ENCODE measurements around the gene TRPV2. TPM values are rescaled to one million over a fixed set of nuclear protein-coding genes. Genes with fewer than 3 reads are reported as not detected.
"Not testable (repeated sequence)": the region's sequence is repeated elsewhere in the genome, so short reads cannot be mapped to it uniquely, and the experiment has no call there.

The TRPV2 gene
- polyA plus RNA-seq, 1 donor = 5.9 TPM

- no peak overlapping the region for H3K27ac ChIP-seq (ENCODE audit: low read length)
- H3K4me3 ChIP-seq (ENCODE audit: low read length) = peak overlapping the region; percentile 21
Observed at GRCh38 chr17:16383772-16384287, 31.5 kb upstream of the TRPV2 start.

GRCh38 chr17:16384557-16384956, 30.8 kb upstream of the TRPV2 start:
- peaks cover 24% of the 10 kb centered on the region for H3K4me1 ChIP-seq (ENCODE audit: control insufficient read depth, insufficient read depth, low read length)
- no peak for DNase-seq
- H3K36me3 ChIP-seq (ENCODE audit: control insufficient read depth, insufficient read depth, low read length) = peaks cover 24% of the 10 kb centered on the region
- no peak overlapping the region for H3K4me3 ChIP-seq (ENCODE audit: low read length)
- H3K27me3 ChIP-seq (ENCODE audit: control insufficient read depth, insufficient read depth, low read length) = no peaks in the 10 kb centered on the region
- peaks cover 6% of the 10 kb centered on the region for H3K9me3 ChIP-seq (ENCODE audit: control insufficient read depth, low read depth, low read length)
- 100% methylated on average over 2 of the region's 5 CpGs for WGBS (ENCODE audit: insufficient coverage, low lambda C conversion rate)
- H3K27ac ChIP-seq (ENCODE audit: low read length) = no peak overlapping the region

More at GRCh38 chr17:16383772-16384287, 31.5 kb upstream of the TRPV2 start:
- DNase-seq = no peak
- Histone ChIP-seq H3K4me1 (ENCODE audit: control insufficient read depth, insufficient read depth, low read length) (peaks cover 24% of the 10 kb centered on the region), H3K36me3 (ENCODE audit: control insufficient read depth, insufficient read depth, low read length) (peaks cover 24% of the 10 kb centered on the region), H3K9me3 (ENCODE audit: control insufficient read depth, low read depth, low read length) (peaks cover 6% of the 10 kb centered on the region), H3K27me3 (ENCODE audit: control insufficient read depth, insufficient read depth, low read length) (no peaks in the 10 kb centered on the region)
- WGBS (ENCODE audit: insufficient coverage, low lambda C conversion rate) = no CpG with 5 or more reads among the region's 5 CpGs

GRCh38 chr17:16386126-16386507, 29.3 kb upstream of the TRPV2 start:
- H3K4me3 ChIP-seq (ENCODE audit: low read length) = peak overlapping the region; percentile 50
- WGBS (ENCODE audit: insufficient coverage, low lambda C conversion rate) = 40% methylated on average over 2 of the region's 23 CpGs
- not testable (repeated sequence) for H3K27ac ChIP-seq (ENCODE audit: low read length); H3K9me3 ChIP-seq (ENCODE audit: control insufficient read depth, low read depth, low read length); DNase-seq; H3K27me3 ChIP-seq (ENCODE audit: control insufficient read depth, insufficient read depth, low read length)
- peaks cover 24% of the 10 kb centered on the region for H3K36me3 ChIP-seq (ENCODE audit: control insufficient read depth, insufficient read depth, low read length)
- H3K4me1 ChIP-seq (ENCODE audit: control insufficient read depth, insufficient read depth, low read length) = peaks cover 24% of the 10 kb centered on the region

- no peak for DNase-seq
- no CpG with 5 or more reads among the region's 13 CpGs for WGBS (ENCODE audit: insufficient coverage, low lambda C conversion rate)
- no peaks in the 10 kb centered on the region for H3K27me3 ChIP-seq (ENCODE audit: control insufficient read depth, insufficient read depth, low read length)
Observed at GRCh38 chr17:16391451-16391850, 23.9 kb upstream of the TRPV2 start.

GRCh38 chr17:16392491-16392890, 22.9 kb upstream of the TRPV2 start:
- H3K27me3 ChIP-seq (ENCODE audit: control insufficient read depth, insufficient read depth, low read length) = not testable (repeated sequence)

More at GRCh38 chr17:16391451-16391850, 23.9 kb upstream of the TRPV2 start:
- H3K4me3 ChIP-seq (ENCODE audit: low read length) = no peak overlapping the region
- no peak overlapping the region for H3K27ac ChIP-seq (ENCODE audit: low read length)
- peaks cover 3% of the 10 kb centered on the region for H3K4me1 ChIP-seq (ENCODE audit: control insufficient read depth, insufficient read depth, low read length)
- H3K36me3 ChIP-seq (ENCODE audit: control insufficient read depth, insufficient read depth, low read length) = no peaks in the 10 kb centered on the region
- H3K9me3 ChIP-seq (ENCODE audit: control insufficient read depth, low read depth, low read length) = no peaks in the 10 kb centered on the region

GRCh38 chr17:16395887-16396286, 19.5 kb upstream of the TRPV2 start:
- WGBS (ENCODE audit: insufficient coverage, low lambda C conversion rate) = no CpG with 5 or more reads among the region's 4 CpGs
- not testable (repeated sequence) for H3K4me3 ChIP-seq (ENCODE audit: low read length); H3K36me3 ChIP-seq (ENCODE audit: control insufficient read depth, insufficient read depth, low read length); H3K27me3 ChIP-seq (ENCODE audit: control insufficient read depth, insufficient read depth, low read length); H3K4me1 ChIP-seq (ENCODE audit: control insufficient read depth, insufficient read depth, low read length); H3K27ac ChIP-seq (ENCODE audit: low read length); H3K9me3 ChIP-seq (ENCODE audit: control insufficient read depth, low read depth, low read length); DNase-seq

More at GRCh38 chr17:16392491-16392890, 22.9 kb upstream of the TRPV2 start:
- not testable (repeated sequence) for H3K36me3 ChIP-seq (ENCODE audit: control insufficient read depth, insufficient read depth, low read length); DNase-seq; H3K4me3 ChIP-seq (ENCODE audit: low read length); H3K27ac ChIP-seq (ENCODE audit: low read length); H3K9me3 ChIP-seq (ENCODE audit: control insufficient read depth, low read depth, low read length); H3K4me1 ChIP-seq (ENCODE audit: control insufficient read depth, insufficient read depth, low read length)
- WGBS (ENCODE audit: insufficient coverage, low lambda C conversion rate) = no CpG with 5 or more reads among the region's 11 CpGs

GRCh38 chr17:16396693-16397092, 18.7 kb upstream of the TRPV2 start:
- not testable (repeated sequence) for H3K9me3 ChIP-seq (ENCODE audit: control insufficient read depth, low read depth, low read length); H3K27ac ChIP-seq (ENCODE audit: low read length); H3K36me3 ChIP-seq (ENCODE audit: control insufficient read depth, insufficient read depth, low read length)

GRCh38 chr17:16398270-16399267, 16.8 kb upstream of the TRPV2 start:
- Histone ChIP-seq H3K9me3 (ENCODE audit: control insufficient read depth, low read depth, low read length) (no peaks in the 10 kb centered on the region), H3K27me3 (ENCODE audit: control insufficient read depth, insufficient read depth, low read length) (no peaks in the 10 kb centered on the region), H3K4me1 (ENCODE audit: control insufficient read depth, insufficient read depth, low read length) (no peaks in the 10 kb centered on the region), H3K4me3 (ENCODE audit: low read length) (no peak overlapping the region), H3K27ac (ENCODE audit: low read length) (no peak overlapping the region), H3K36me3 (ENCODE audit: control insufficient read depth, insufficient read depth, low read length) (no peaks in the 10 kb centered on the region)
- no peak for DNase-seq
- 0% methylated on average over 1 of the region's 9 CpGs for WGBS (ENCODE audit: insufficient coverage, low lambda C conversion rate)

More at GRCh38 chr17:16396693-16397092, 18.7 kb upstream of the TRPV2 start:
- DNase-seq; H3K27me3 ChIP-seq (ENCODE audit: control insufficient read depth, insufficient read depth, low read length); H3K4me1 ChIP-seq (ENCODE audit: control insufficient read depth, insufficient read depth, low read length); H3K4me3 ChIP-seq (ENCODE audit: low read length): not testable (repeated sequence)
- WGBS (ENCODE audit: insufficient coverage, low lambda C conversion rate) = no CpG with 5 or more reads among the region's 2 CpGs

- not testable (repeated sequence) for H3K4me3 ChIP-seq (ENCODE audit: low read length); H3K4me1 ChIP-seq (ENCODE audit: control insufficient read depth, insufficient read depth, low read length); H3K27ac ChIP-seq (ENCODE audit: low read length); H3K27me3 ChIP-seq (ENCODE audit: control insufficient read depth, insufficient read depth, low read length); H3K36me3 ChIP-seq (ENCODE audit: control insufficient read depth, insufficient read depth, low read length); H3K9me3 ChIP-seq (ENCODE audit: control insufficient read depth, low read depth, low read length); DNase-seq
- WGBS (ENCODE audit: insufficient coverage, low lambda C conversion rate) = 100% methylated on average over 1 of the region's 9 CpGs
Observed at GRCh38 chr17:16403847-16404246, 11.5 kb upstream of the TRPV2 start.

GRCh38 chr17:16406742-16407674, 8.4 kb upstream of the TRPV2 start:
- H3K27me3 ChIP-seq (ENCODE audit: control insufficient read depth, insufficient read depth, low read length) = no peaks in the 10 kb centered on the region
- no peaks in the 10 kb centered on the region for H3K36me3 ChIP-seq (ENCODE audit: control insufficient read depth, insufficient read depth, low read length)
- H3K9me3 ChIP-seq (ENCODE audit: control insufficient read depth, low read depth, low read length) = no peaks in the 10 kb centered on the region
- peak overlapping the region; percentile 9 for H3K27ac ChIP-seq (ENCODE audit: low read length)
- 0% methylated on average over 3 of the region's 67 CpGs for WGBS (ENCODE audit: insufficient coverage, low lambda C conversion rate)
- peaks cover 6% of the 10 kb centered on the region for H3K4me1 ChIP-seq (ENCODE audit: control insufficient read depth, insufficient read depth, low read length)
- peak; percentile 56 to 77 for DNase-seq
- peak overlapping the region; percentile 53 for H3K4me3 ChIP-seq (ENCODE audit: low read length)
